ENCODE measurements around the gene SENP5.
"Not testable (repeated sequence)": the region's sequence is repeated elsewhere in the genome, so short reads cannot be mapped to it uniquely, and the experiment has no call there.

The SENP5 gene, protein sequence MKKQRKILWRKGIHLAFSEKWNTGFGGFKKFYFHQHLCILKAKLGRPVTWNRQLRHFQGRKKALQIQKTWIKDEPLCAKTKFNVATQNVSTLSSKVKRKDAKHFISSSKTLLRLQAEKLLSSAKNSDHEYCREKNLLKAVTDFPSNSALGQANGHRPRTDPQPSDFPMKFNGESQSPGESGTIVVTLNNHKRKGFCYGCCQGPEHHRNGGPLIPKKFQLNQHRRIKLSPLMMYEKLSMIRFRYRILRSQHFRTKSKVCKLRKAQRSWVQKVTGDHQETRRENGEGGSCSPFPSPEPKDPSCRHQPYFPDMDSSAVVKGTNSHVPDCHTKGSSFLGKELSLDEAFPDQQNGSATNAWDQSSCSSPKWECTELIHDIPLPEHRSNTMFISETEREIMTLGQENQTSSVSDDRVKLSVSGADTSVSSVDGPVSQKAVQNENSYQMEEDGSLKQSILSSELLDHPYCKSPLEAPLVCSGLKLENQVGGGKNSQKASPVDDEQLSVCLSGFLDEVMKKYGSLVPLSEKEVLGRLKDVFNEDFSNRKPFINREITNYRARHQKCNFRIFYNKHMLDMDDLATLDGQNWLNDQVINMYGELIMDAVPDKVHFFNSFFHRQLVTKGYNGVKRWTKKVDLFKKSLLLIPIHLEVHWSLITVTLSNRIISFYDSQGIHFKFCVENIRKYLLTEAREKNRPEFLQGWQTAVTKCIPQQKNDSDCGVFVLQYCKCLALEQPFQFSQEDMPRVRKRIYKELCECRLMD

DNA sequence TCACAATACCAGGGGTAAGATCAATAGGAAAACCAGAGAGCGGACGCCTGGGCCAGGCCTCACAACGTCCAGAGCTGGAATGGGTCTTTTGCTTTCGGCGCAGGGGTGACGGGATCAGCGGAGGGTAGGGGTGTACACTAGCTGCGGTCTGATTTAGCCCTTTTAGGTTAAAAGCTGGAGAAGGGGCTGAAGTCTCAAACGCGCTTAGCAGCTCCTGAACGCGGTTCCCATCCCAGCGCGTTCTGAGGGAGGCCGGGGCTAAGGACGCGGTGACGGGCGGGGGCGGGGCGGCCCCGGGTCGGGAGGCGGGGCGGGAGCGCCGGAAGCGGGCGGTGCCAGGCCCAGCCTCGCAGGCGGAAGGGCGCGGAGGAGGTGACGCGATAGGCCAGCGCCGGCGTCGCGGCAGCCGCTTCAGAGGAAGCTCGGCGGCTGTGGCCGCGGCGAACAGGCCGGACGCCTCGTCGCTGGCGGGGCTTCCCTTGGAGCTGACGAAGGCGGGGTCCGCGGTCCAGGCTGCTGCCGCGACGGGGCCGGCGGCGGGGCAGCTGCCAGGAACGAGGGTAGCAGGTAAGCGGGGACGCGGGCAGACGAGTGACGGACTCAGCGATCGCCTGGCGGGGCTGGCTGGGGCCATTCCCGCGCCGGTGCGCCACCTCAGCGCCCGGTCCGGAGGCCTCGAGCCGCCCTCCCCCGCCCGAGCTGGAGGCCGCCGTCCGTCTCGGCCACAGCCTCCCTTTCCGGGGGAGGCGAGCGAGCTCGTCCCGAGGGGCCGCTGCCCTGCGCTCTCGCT, at the start of gene SENP5:
TSS of gene SENP5 (plus strand) at position 414 of the 790 bp plus-strand sequence. CDS start 17,262 bp downstream, outside the sequence.
- DNase-seq (ENCODE audit: low read depth in 2 of 3, low spot score in 2 of 3): peak; percentile 64 to 83 (median 68)

DNA sequence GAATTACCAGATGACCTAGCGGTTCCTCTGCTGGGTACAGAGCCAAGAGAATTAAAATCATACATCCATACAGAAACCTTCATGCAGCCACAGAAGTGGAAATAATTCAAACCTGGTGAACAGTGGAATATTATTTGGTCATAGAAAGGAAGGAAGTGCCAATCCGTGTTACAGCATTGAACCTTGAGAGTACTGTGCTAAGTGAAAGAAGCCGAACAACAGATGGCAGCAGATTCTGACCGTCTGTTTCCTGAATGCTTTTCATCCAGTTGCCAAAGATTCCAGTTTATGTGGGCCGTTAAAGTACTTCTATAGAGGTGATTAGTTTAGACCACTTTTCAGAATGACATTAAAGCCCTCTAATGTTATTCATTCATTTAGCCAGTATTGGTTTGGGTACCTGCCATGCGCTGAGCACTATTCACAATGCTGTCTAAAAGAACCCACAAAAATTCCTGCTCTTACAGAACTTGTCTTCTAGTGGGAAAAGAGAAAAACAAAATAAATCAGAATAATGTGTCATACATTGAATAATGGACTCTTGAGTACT, 45.8 kb upstream of the SENP5 start:
- no peak for DNase-seq (ENCODE audit: low read depth in 2 of 3, low spot score in 2 of 3)

DNA sequence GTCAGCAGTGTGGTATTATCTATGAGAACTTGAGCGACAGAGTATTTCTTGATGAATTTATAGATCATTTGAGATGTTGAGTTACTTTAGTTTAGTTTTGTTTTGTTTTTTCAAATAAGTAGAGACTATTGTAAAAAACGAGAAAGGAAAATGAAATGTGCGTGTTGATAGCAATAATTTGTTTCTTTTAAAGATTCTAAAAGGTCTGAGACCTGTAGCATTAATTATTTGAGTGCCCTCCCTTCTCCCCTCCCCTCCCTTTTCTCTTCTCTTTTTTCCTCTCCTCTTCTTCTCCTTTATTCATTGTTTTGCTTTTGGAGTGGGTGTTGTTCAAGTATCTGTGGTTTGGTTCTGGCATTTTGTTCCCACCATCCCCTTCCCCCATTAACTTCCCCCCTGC, 38.1 kb upstream of the SENP5 start:
- not testable (repeated sequence) for DNase-seq (ENCODE audit: low read depth in 2 of 3, low spot score in 2 of 3)

DNA sequence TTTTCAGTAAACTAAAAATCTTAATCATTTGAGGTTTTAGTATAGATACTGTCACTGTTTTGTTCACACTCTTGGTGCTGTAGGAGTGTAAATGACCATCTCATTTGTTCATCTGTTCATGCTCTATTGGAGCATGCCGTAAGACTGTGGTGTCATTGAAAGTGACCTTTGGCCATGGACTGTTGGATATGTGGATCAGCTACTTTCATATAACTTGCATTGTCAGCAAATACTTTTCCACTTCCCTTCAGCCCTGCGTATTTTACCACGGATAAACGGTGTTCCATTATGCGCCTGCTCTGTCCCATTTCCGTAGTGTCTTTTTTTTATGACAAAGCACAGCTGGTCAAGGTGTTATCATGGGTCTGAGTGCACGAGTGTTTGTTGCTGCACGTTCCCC, 32.6 kb upstream of the SENP5 start:
- DNase-seq (ENCODE audit: low read depth in 2 of 3, low spot score in 2 of 3): no peak

DNA sequence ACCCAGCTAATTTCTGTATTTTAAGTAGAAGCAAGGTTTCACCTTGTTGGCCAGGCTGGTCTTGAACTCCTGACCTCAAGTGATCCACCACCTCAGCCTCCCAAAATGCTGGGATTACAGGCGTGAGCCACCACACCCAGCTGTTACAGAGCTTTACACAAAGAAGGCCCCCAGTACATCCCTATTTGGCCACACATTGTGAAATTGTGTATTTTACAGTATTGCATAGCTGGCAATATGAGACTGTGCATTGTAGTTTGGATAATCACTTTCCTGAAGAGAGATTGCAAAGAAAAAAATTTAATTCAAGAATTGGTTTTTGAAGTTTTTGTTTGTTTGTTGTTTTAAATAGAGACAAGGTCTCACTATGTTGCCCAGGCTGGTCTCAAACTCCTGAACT, 31.1 kb upstream of the SENP5 start:
- DNase-seq (ENCODE audit: low read depth in 2 of 3, low spot score in 2 of 3): not testable (repeated sequence)

DNA sequence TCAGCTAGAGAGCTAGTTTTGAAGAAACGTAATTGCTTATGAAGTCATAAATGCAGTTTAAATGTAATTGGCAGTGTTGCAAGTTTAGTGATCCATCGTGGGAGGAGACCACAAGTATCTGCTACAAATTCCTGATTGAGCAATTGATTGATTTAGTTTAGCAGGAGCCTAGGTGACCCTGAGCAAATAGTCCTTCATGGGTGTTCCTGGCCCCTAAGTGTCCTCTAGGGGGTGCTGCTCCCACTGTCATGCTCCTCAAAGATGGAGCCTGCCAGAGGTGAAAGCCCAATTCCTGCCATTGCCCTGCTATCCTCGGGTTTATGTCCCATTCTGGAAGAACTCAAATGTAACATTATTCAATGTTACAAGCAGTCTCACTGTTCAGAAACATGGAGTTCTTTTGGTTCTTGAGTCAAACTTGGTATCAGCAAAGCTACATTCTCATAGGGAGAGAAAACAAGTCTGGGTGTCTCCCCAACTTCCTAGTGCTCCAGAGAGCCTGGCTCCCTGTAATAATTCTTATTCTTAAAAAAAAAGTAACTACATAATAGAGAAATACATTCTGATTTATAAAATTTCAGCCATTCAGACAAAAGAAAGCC, 29.8 kb upstream of the SENP5 start:
- peak; percentile 15 to 45 (median 26) for DNase-seq (ENCODE audit: low read depth in 2 of 3, low spot score in 2 of 3)

DNA sequence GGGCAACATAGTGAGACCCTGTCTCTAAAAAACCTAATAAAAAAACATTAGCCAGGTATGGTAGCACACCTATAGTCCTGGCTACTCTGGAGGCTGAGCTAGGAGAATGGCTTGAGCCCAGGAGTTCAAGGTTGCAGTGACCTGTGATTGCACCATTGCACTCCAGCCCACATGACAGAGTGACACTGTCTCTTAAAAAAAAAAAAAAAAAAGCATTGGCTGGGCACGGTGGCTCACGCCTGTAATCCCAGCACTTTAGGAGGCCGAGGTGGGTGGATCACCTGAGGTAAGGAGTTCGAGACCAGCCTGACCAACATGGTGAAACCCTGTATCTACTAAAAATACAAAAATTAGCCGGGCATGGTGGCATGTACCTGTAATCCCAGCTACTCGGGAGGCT, 28.4 kb upstream of the SENP5 start:
- not testable (repeated sequence) for DNase-seq (ENCODE audit: low read depth in 2 of 3, low spot score in 2 of 3)

DNA sequence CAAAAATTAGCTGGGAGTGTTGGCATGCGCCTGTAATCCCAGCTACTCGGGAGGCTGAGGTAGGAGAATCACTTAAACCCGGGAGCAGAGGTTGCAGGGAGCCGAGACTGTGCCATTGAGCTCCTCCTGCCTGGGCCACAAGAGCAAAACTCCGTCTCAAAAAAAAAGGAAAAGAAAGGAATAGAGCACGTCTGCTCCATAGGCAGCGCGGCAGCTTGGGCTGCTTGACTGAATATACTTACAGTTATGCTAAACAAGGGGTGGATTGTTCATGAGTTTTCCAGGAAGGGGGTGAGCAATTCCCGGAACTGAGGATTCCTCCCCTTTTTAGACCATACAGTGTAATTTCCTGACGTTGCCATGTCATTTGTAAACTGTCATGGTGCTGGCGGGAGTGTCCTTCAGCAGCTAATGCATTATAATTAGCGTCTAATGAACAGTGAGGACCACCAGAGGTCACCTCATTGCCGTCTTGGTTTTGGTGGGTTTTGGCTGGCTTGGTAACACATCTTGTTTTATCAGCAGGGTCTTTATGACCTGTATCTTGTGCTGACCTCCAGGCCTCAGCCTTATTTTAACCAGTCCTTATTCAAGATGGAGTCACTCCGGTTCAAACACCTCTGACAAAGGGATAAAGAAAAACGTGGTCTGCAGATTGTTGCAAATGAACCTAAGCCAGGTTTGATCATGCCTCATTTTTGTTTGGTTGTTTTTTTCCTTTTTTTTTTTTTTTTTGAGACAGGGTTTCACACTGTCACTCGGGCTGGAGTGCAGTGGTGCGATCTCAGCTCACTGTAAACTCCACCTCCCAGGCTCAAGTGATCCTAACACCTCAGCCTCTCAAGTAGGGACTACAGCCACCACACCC, 24.9 kb upstream of the SENP5 start:
- DNase-seq (ENCODE audit: low read depth in 2 of 3, low spot score in 2 of 3): no peak

DNA sequence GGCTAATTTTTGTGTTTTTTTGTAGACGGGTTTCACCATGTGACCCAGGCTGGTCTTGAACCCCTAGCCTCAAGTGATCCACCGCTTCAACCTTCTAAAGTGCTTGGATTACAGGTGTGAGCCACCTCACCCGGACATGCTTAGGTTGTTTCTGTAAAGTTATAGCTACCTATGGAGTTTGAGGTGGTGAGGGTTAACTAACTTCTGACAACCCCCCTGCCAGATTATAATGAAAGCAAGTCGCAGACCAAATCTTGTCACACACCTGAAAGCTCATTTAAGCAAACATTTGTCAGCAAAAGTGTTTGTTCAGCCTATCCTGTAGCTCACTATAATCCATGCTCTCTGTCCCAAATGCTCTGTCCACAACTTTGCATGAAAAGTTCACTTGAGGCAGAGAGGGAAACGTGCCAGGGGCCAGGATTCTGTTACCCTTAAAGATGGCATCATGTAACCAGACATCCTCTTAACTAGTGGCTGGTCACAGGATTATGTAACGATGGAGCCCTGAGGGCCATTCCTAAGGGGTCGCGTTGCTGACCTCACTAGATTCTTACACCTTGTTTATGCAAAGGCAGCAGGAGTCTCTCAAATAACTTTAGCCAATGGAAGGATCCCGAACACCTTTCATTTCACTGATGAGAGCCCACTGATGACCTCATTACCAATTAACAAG, 24.1 kb upstream of the SENP5 start:
- DNase-seq (ENCODE audit: low read depth in 2 of 3, low spot score in 2 of 3): no peak

DNA sequence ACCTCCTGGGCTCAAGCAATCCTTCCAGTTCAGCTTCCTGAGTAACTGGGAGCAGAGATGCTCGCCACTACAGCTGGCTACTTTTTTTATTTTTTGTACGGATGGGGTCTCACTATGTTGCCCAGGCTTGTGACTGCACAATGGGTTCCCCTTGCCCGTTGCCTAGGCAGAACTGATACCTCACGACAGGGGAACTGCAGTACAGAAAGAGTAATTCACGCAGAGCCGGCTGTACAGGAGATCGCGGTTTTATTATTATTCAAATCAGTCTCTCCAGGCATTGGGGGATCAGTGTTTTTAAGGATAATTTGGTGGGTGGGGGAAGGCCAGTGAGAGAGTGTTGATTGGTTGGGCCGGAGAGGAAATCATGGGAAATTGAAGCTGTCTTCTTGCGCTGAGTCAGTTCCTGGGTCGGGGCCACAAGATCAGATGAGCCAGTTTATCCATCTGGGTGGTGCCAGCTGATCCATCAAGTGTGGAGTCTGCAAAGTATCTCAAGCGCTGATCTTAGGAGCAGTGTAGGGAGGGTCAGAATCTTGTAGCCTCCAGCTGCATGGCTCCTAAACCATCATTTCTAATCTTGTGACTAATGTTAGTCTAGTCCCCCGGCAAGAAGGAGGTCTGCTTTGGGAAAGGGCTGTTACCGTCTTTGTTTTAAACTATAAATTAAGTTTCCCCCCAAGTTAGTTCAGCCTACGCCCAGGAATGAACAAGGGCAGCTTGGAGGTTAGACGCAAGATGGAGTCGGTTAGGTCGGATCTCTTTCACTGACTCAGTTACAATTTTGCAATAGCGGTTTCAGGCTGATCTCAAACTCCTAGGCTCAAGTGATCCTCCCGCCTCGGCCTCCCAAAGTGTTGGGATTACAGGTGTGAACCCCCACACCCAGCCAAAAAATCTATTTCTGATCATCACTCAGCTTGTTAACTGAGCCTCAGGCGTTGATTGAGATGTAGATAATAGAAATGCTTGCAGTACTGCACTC, 23.2 kb upstream of the SENP5 start:
- DNase-seq (ENCODE audit: low read depth in 2 of 3, low spot score in 2 of 3): not testable (repeated sequence)

DNA sequence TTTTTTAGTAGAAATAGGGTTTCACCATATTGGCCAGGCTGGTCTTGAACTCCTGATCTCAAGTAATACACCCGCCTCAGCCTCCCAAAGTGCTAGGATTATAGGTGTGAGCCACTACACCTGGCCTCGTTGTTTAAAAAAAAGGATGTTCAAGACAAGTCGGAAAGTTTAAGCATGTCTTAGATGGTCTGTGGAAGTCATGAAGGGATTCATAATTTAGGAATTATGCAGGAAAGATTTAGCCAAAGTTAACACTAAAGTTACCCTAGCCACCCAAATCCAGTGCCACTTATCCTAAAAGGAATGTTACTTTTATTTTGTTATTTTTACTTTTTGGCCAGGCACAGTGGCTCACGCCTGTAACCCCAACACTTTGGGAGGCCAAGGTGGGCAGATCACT, 19.3 kb upstream of the SENP5 start:
- not testable (repeated sequence) for DNase-seq (ENCODE audit: low read depth in 2 of 3, low spot score in 2 of 3)

DNA sequence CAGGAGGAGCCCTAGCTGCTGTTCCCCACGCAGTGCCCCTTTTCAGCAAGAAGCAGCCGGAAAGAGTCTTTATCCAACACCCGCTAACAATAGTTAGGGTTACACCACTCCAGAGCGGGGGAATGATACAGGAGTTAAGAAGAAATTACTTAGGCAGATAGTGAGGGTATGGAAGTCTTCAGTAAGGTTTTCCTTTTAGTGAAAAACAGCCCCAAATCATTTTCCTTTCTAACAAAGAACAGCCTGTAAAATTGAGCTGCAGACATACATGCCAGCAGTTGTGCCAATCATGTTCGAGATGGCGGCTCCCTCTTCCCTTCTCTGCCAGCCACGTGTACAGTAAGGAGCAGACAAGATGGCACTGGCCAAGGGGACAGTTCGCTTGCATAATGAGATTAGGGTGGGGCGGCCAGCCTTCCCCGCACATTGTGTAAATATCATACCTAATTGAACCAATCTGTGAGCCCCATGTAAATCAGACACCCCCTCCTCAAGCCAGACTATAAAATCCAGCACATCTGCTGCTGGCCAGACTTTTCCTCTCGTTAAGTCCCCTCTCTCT, 18.5 kb upstream of the SENP5 start:
- no peak for DNase-seq (ENCODE audit: low read depth in 2 of 3, low spot score in 2 of 3)

DNA sequence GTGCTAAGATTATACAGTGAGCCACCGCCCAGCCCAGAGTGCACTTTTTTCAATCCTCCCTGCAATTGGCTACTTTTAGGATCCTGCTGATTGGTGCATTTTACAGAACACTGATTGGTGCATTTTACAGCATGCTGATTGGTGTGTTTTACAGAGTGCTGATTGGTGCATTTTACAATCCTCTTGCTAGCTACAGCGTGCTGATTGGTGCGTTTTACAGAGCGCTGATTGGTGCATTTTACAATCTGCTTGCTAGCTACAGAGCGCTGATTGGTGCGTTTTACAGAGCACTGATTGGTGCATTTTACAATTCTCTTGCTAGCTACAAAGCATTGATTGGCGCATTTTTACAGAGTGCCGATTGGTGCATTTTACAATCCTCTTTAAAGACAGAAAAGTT, 4.7 kb upstream of the SENP5 start:
- DNase-seq (ENCODE audit: low read depth in 2 of 3, low spot score in 2 of 3): not testable (repeated sequence)

DNA sequence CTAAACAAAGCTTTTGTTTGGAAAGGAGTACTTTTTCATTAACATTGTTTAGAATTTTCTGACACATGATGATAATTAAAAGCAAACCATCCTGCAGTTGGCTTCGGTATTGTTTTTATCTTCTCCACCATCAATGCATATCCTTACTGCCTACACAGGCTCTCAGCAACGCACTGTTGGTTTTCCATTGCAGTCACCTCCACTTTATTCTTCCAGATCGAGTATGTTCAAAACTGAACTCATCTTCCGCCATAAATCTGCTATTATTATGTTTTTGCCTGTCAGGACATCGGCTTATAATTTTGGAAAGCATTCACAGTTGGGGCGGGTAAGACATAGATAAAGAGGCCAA, 589 bp upstream of the SENP5 start:
- DNase-seq (ENCODE audit: low read depth in 2 of 3, low spot score in 2 of 3): no peak

DNA sequence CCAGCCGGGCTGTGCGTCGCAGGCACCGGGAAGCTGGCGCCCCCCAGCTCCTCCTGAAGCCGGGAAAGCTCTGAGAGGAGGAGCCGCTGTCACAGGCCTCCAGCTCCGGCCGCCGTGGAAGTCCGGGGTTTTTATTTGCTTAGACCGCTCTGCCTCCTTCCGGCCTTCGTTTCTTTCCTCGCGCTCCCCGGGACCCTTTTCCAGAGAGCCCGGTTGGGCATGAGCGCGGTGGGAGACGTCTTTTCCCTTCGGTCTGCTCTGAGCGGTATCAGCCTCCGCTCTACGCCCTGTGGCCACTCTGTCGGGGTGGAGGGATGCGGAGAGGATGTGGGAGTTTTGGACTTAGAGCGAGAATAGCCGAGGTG, 559 bp downstream of the SENP5 start:
- no peak for DNase-seq (ENCODE audit: low read depth in 2 of 3, low spot score in 2 of 3)

DNA sequence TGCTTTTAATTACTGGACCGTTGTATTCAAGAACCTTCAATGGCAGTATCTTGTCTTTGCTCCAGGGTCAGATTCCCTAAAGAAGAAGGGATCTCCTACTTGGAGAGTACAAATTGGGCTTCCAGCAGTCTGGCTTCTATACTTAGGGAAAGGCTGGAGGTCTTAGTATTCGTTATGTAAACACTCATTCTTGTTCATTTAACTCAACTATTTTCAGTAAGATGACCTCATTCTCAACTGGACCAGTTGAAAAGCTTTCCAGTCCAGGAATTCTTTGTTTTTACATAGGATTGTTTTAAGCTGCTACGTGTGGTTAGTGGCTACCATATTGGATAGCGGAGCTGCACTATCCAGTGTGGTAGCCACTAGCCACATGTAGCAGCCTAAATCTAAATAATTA, 4.6 kb downstream of the SENP5 start:
- no peak for DNase-seq (ENCODE audit: low read depth in 2 of 3, low spot score in 2 of 3)

DNA sequence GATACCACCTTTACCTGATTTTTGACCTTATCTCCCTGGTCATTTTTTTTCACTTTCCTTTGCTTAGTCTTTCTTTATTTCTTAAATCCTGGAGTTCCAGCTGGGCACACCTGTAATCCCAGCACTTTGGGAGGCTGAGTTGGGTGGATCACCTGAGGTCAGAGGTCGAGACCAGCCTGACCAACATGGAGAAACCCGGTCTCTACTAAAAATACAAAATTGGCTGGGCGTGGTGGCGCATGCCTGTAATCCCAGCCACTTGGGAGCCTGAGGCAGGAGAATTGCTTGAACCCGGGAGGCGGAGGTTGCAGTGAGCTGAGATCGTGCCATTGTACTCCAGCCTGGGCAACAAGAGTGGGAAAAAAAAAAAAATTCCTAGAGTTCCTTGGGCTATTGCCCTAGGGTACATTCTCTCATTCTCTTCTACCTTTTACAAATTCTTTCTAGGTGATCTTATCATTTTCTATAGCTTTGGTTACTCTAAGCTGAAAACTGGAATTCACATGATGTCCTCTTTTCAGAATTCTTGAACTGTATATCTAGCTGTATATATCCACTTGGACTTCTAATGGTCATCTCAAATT, 6.9 kb downstream of the SENP5 start:
- not testable (repeated sequence) for DNase-seq (ENCODE audit: low read depth in 2 of 3, low spot score in 2 of 3)

DNA sequence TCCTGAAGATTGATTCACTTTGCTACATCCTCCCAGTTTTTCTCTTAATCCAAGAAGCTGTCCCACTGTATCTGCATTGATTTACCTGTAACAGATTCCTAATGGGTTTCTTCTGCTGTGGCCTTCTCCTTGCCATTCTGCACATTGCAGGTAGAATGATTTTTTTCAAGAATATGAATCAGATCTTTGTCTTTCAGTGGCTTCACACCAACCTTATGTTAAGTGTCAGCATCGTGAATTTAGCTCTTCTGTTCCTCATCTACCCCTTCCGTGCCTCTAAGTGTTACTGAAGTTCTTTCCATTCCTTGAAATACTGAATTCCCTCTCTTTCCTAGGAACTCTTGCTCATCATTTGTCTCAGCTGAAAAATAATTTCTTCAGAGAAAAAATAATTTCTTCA, 7.5 kb downstream of the SENP5 start:
- no peak for DNase-seq (ENCODE audit: low read depth in 2 of 3, low spot score in 2 of 3)

All from activated CD8-positive, alpha-beta memory T cell treated with anti-CD3 and anti-CD28 coated beads for 48 hours (primary cell).